Measurements from ENCODE around the gene L3MBTL3. TPM values are rescaled to one million over a fixed set of nuclear protein-coding genes. Genes with fewer than 3 reads are reported as not detected.
A peak's percentile ranks its signal among the peaks of the same experiment; 100 is the strongest.

Gene L3MBTL3
- total RNA-seq, 1 experiment from 2014 or later = 13.7 TPM

DNA sequence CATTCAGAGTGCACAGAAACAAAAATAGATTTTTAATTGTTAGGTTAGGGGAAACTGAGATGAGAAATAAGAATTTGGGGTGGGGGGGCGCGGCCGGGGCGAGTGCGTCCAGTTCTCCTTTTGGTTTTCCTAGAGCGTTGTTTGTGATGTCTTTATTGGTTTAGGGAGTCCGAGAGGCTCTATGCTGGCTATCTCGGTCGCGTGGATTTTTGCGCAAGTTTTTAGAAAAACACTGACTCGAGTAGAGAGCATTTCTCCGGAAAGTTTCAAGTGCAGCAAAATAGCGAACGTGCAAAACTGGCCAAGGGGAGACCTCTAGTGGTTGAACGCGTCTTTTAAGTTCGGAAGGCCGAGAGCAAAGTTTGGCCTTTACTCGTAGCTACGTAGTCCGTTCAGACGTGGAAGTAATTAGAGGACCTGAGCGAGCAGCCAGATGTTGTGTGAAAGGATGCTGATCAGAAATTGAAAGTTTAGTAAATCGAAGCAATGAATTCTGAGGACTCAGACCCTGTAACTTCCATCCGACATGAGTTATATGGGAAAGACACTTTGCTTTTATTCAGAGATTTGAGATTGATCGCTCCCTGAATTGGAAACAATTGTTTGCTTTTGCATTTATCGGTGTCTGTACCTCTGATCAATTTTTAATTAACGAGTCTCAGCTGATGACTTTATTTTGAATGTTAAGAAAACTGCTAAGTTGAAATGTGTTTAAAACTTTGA lies 2.7 kb downstream of the L3MBTL3 start:
- H3K4me1 Mint-ChIP-seq = peaks cover 21% of the 10 kb centered on the region
- POLR2A ChIA-PET = interaction anchor here (0.5 kb wide), 1 partner anchor 733 kb away, joined by 5 read pairs; no protein-coding TSS in a partner anchor
- CTCF ChIA-PET = interaction anchor here (0.5 to 1.4 kb wide), 34 partner anchors 10 to 452 kb away, joined by 3 to 15 read pairs (median 4); no protein-coding TSS in a partner anchor
- DNase-seq (ENCODE audit: low spot score) = peak; percentile 72
- no peaks in the 10 kb centered on the region for H3K9me3 Mint-ChIP-seq
- no peaks in the 10 kb centered on the region for H3K36me3 Mint-ChIP-seq
- peak; percentile 36 for ATAC-seq
- H3K27me3 Mint-ChIP-seq (ENCODE audit: low read depth) = peaks cover 4% of the 10 kb centered on the region; the same call in 1 of the 2 replicates
- no peak overlapping the region for H3K27ac Mint-ChIP-seq
- no peak for TF ChIP-seq NR1H2 (CRISPR knock-in tag; IDR thresholded peaks at IDR 0.05)
- TF ChIP-seq, protein P1, sequence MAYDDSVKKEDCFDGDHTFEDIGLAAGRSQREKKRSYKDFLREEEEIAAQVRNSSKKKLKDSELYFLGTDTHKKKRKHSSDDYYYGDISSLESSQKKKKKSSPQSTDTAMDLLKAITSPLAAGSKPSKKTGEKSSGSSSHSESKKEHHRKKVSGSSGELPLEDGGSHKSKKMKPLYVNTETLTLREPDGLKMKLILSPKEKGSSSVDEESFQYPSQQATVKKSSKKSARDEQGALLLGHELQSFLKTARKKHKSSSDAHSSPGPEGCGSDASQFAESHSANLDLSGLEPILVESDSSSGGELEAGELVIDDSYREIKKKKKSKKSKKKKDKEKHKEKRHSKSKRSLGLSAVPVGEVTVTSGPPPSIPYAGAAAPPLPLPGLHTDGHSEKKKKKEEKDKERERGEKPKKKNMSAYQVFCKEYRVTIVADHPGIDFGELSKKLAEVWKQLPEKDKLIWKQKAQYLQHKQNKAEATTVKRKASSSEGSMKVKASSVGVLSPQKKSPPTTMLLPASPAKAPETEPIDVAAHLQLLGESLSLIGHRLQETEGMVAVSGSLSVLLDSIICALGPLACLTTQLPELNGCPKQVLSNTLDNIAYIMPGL (CRISPR knock-in tag; IDR thresholded peaks at IDR 0.05) = no peak
- TF ChIP-seq, protein P2, sequence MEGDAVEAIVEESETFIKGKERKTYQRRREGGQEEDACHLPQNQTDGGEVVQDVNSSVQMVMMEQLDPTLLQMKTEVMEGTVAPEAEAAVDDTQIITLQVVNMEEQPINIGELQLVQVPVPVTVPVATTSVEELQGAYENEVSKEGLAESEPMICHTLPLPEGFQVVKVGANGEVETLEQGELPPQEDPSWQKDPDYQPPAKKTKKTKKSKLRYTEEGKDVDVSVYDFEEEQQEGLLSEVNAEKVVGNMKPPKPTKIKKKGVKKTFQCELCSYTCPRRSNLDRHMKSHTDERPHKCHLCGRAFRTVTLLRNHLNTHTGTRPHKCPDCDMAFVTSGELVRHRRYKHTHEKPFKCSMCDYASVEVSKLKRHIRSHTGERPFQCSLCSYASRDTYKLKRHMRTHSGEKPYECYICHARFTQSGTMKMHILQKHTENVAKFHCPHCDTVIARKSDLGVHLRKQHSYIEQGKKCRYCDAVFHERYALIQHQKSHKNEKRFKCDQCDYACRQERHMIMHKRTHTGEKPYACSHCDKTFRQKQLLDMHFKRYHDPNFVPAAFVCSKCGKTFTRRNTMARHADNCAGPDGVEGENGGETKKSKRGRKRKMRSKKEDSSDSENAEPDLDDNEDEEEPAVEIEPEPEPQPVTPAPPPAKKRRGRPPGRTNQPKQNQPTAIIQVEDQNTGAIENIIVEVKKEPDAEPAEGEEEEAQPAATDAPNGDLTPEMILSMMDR (IDR thresholded peaks at IDR 0.05) = peak; percentile 53
- H3K4me3 Mint-ChIP-seq = peak overlapping the region; percentile 94

DNA sequence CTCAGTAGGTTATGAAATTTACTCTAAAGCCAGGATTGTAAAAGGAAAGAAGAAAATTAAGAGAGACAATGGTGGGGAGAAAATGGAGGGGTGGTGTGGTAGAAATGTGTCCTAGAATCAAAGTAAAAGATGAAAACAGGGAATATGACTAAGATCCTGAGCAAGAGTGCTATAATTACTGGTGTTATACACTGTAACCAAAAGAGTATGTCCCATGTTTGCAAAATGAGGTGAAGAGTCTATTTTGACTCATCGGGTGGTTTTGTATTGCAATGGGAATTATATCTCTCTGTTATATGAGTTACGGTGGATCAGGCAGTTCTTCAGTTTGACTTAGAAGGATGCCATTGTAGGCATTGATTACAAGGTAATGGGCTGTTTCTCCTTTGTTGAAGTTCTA lies 8.5 kb downstream of the L3MBTL3 start:
- Mint-ChIP-seq H3K36me3 (no peaks in the 10 kb centered on the region), H3K4me3 (no peak overlapping the region), H3K27ac (no peak overlapping the region), H3K27me3 (ENCODE audit: low read depth) (no peaks in the 10 kb centered on the region), H3K9me3 (no peaks in the 10 kb centered on the region), H3K4me1 (no peaks in the 10 kb centered on the region)
- POLR2A ChIA-PET = no interaction called here
- ATAC-seq = no peak
- TF ChIP-seq, protein P3, sequence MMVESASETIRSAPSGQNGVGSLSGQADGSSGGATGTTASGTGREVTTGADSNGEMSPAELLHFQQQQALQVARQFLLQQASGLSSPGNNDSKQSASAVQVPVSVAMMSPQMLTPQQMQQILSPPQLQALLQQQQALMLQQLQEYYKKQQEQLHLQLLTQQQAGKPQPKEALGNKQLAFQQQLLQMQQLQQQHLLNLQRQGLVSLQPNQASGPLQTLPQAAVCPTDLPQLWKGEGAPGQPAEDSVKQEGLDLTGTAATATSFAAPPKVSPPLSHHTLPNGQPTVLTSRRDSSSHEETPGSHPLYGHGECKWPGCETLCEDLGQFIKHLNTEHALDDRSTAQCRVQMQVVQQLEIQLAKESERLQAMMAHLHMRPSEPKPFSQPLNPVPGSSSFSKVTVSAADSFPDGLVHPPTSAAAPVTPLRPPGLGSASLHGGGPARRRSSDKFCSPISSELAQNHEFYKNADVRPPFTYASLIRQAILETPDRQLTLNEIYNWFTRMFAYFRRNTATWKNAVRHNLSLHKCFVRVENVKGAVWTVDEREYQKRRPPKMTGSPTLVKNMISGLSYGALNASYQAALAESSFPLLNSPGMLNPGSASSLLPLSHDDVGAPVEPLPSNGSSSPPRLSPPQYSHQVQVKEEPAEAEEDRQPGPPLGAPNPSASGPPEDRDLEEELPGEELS (CRISPR knock-in tag; IDR thresholded peaks at IDR 0.05) = no peak
- no peak for TF ChIP-seq ZNF232 (CRISPR knock-in tag; IDR thresholded peaks at IDR 0.05)
- TF ChIP-seq SOX15 (CRISPR knock-in tag; IDR thresholded peaks at IDR 0.05) = no peak
- no peak for TF ChIP-seq JUN (CRISPR knock-in tag; IDR thresholded peaks at IDR 0.05)
- TF ChIP-seq ZNF121 (CRISPR knock-in tag; IDR thresholded peaks at IDR 0.05) = no peak
- TF ChIP-seq FOXK1 (CRISPR knock-in tag; IDR thresholded peaks at IDR 0.05) = no peak
- TF ChIP-seq, protein P4, sequence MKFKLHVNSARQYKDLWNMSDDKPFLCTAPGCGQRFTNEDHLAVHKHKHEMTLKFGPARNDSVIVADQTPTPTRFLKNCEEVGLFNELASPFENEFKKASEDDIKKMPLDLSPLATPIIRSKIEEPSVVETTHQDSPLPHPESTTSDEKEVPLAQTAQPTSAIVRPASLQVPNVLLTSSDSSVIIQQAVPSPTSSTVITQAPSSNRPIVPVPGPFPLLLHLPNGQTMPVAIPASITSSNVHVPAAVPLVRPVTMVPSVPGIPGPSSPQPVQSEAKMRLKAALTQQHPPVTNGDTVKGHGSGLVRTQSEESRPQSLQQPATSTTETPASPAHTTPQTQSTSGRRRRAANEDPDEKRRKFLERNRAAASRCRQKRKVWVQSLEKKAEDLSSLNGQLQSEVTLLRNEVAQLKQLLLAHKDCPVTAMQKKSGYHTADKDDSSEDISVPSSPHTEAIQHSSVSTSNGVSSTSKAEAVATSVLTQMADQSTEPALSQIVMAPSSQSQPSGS (CRISPR knock-in tag; IDR thresholded peaks at IDR 0.05; ENCODE audit: borderline replicate concordance, low read depth) = no peak
- TF ChIP-seq, protein P2 (IDR thresholded peaks at IDR 0.05) = no peak
- TF ChIP-seq, protein P5, sequence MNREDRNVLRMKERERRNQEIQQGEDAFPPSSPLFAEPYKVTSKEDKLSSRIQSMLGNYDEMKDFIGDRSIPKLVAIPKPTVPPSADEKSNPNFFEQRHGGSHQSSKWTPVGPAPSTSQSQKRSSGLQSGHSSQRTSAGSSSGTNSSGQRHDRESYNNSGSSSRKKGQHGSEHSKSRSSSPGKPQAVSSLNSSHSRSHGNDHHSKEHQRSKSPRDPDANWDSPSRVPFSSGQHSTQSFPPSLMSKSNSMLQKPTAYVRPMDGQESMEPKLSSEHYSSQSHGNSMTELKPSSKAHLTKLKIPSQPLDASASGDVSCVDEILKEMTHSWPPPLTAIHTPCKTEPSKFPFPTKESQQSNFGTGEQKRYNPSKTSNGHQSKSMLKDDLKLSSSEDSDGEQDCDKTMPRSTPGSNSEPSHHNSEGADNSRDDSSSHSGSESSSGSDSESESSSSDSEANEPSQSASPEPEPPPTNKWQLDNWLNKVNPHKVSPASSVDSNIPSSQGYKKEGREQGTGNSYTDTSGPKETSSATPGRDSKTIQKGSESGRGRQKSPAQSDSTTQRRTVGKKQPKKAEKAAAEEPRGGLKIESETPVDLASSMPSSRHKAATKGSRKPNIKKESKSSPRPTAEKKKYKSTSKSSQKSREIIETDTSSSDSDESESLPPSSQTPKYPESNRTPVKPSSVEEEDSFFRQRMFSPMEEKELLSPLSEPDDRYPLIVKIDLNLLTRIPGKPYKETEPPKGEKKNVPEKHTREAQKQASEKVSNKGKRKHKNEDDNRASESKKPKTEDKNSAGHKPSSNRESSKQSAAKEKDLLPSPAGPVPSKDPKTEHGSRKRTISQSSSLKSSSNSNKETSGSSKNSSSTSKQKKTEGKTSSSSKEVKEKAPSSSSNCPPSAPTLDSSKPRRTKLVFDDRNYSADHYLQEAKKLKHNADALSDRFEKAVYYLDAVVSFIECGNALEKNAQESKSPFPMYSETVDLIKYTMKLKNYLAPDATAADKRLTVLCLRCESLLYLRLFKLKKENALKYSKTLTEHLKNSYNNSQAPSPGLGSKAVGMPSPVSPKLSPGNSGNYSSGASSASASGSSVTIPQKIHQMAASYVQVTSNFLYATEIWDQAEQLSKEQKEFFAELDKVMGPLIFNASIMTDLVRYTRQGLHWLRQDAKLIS (CRISPR knock-in tag; IDR thresholded peaks at IDR 0.05; ENCODE audit: borderline replicate concordance) = no peak
- no peak for TF ChIP-seq TEAD4 (CRISPR knock-in tag; IDR thresholded peaks at IDR 0.05)
- TF ChIP-seq ZNF396 (CRISPR knock-in tag; IDR thresholded peaks at IDR 0.05; ENCODE audit: borderline replicate concordance) = no peak
- TF ChIP-seq ZNF416 (CRISPR knock-in tag; IDR thresholded peaks at IDR 0.05) = no peak
- TF ChIP-seq, protein P6, sequence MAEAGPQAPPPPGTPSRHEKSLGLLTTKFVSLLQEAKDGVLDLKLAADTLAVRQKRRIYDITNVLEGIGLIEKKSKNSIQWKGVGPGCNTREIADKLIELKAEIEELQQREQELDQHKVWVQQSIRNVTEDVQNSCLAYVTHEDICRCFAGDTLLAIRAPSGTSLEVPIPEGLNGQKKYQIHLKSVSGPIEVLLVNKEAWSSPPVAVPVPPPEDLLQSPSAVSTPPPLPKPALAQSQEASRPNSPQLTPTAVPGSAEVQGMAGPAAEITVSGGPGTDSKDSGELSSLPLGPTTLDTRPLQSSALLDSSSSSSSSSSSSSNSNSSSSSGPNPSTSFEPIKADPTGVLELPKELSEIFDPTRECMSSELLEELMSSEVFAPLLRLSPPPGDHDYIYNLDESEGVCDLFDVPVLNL (CRISPR knock-in tag; IDR thresholded peaks at IDR 0.05; ENCODE audit: borderline replicate concordance, low read depth) = no peak
- TF ChIP-seq, protein P7, sequence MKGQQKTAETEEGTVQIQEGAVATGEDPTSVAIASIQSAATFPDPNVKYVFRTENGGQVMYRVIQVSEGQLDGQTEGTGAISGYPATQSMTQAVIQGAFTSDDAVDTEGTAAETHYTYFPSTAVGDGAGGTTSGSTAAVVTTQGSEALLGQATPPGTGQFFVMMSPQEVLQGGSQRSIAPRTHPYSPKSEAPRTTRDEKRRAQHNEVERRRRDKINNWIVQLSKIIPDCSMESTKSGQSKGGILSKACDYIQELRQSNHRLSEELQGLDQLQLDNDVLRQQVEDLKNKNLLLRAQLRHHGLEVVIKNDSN (CRISPR knock-in tag; IDR thresholded peaks at IDR 0.05) = no peak
- no peak for TF ChIP-seq ZNF138 (CRISPR knock-in tag; conservative IDR thresholded peaks at IDR 0.05)
- no peak for TF ChIP-seq GTF2I (CRISPR knock-in tag; conservative IDR thresholded peaks at IDR 0.05)
- CTCF ChIA-PET = no interaction called here
- no peak for DNase-seq (ENCODE audit: low spot score)
